GM23248 (cell line): ENCODE data around the gene SLC12A7. TPM values are rescaled to one million over a fixed set of nuclear protein-coding genes. Genes with fewer than 3 reads are reported as not detected.

ENCODE experiments used
- DNase-seq: peaks from one replicate; pipeline ENCODE4 v3.0.0-alpha.2; 2015
- H2AFZ ChIP-seq: fragments of 200-600 bp; sonication (generic); 2 replicates; pipeline ENCODE4 v1.6.1; 2016; ENCODE audit warnings: antibody characterized with exemption
- H3F3A ChIP-seq: fragments of 200-600 bp; sonication (generic); 2 replicates; pipeline ENCODE4 v1.6.1; 2016; ENCODE audit warnings: mild to moderate bottlenecking, antibody characterized with exemption, mixed run types; ENCODE audit not compliant: insufficient read depth
- H3K27ac ChIP-seq: fragments of 200-600 bp; sonication (generic); 2 replicates; pipeline ENCODE4 v1.5.1; 2016; ENCODE audit warnings: mild to moderate bottlenecking
- H3K27me3 ChIP-seq: fragments of 200-600 bp; sonication (generic); replicated peaks from 2 replicates; pipeline ENCODE4 v1.6.1; 2016; ENCODE audit warnings: mild to moderate bottlenecking; ENCODE audit not compliant: insufficient read depth
- H3K36me3 ChIP-seq: fragments of 200-600 bp; sonication (generic); 2 replicates; pipeline ENCODE4 v1.6.1; 2016; ENCODE audit warnings: low read depth, mild to moderate bottlenecking
- H3K4me1 ChIP-seq: fragments of 200-600 bp; sonication (generic); 2 replicates; pipeline ENCODE4 v1.6.1; 2016; ENCODE audit warnings: mild to moderate bottlenecking; ENCODE audit not compliant: insufficient read depth
- H3K4me2 ChIP-seq: fragments of 200-600 bp; sonication (generic); one replicate; pipeline ENCODE4 v1.6.1; 2016; ENCODE audit warnings: mild to moderate bottlenecking; ENCODE audit not compliant: unreplicated experiment
- H3K4me3 ChIP-seq: fragments of 200-600 bp; sonication (generic); 2 replicates; pipeline ENCODE4 v1.5.1; 2016; ENCODE audit warnings: mild to moderate bottlenecking
- H3K79me2 ChIP-seq: fragments of 200-600 bp; sonication (generic); 2 replicates; pipeline ENCODE4 v1.6.1; 2016; ENCODE audit warnings: mild to moderate bottlenecking; ENCODE audit not compliant: insufficient read depth
- H3K9ac ChIP-seq: fragments of 200-600 bp; sonication (generic); 2 replicates; pipeline ENCODE4 v1.6.1; 2016; ENCODE audit warnings: mild to moderate bottlenecking
- H3K9me2 ChIP-seq: fragments of 200-600 bp; sonication (generic); 2 replicates; pipeline ENCODE4 v1.6.1; 2016; ENCODE audit warnings: mixed run types, mild to moderate bottlenecking, moderate library complexity; ENCODE audit not compliant: insufficient read depth
- H3K9me3 ChIP-seq: fragments of 200-600 bp; sonication (generic); one replicate; pipeline ENCODE4 v1.6.1; 2017; ENCODE audit warnings: low read depth
- H4K20me1 ChIP-seq: fragments of 200-600 bp; sonication (generic); 2 replicates; pipeline ENCODE4 v1.6.0; 2016; ENCODE audit not compliant: insufficient read depth
- EZH2 ChIP-seq: fragments of 200-600 bp; sonication (generic); IDR thresholded peaks from 2 replicates; pipeline ENCODE4 v1.6.1; 2018; ENCODE audit warnings: antibody characterized with exemption, mild to moderate bottlenecking; ENCODE audit not compliant: insufficient read depth, poor library complexity, severe bottlenecking
- EZH2phosphoT487 ChIP-seq: fragments of 200-600 bp; sonication (generic); IDR thresholded peaks from 2 replicates; pipeline ENCODE4 v1.6.1; 2018; ENCODE audit warnings: antibody characterized with exemption, moderate library complexity, mild to moderate bottlenecking, low read depth; ENCODE audit not compliant: insufficient read depth
- WGBS, 2 experiments: methylation state at CpG; one replicate each; pipeline ENCODE4 v1.1.6; 2015 to 2017; ENCODE audit warnings: low lambda C conversion rate in 2 of 2, low coverage in 1 of 2; ENCODE audit errors: missing lambda C conversion rate in 2 of 2; 5-methylcytosine and 5-hydroxymethylcytosine counted together
- in situ Hi-C: fragments of 300-500 bp; cut with MboI; formaldehyde crosslinking; loops from 2 replicates; pipeline ENCODE4 v1.15.0; 2020
- polyA plus RNA-seq: library from polyadenylated mRNA; unstranded; fragments of >200 nt; fragmentation: Nextera tagmentation; extraction: Ambion mirVana; gene quantifications from 2 replicates; pipeline ENCODE4 v1.2.1, GENCODE V29; 2016
- total RNA-seq: library from RNA; depleted of rRNA; stranded (reverse); fragments of >200 nt; shearing (Covaris generic); gene quantifications from 2 replicates; pipeline ENCODE4 v1.2.3, GENCODE V29; 2014

SLC12A7 gene
- total and polyA plus RNA-seq, 2 experiments from 2014 or later = 0.75 to 1.9 TPM

GRCh38 chr5:1035421-1036405 lies 76.2 kb downstream of the SLC12A7 start:
- no peak for TF ChIP-seq EZH2phosphoT487
- no peak for TF ChIP-seq EZH2
- no peak for DNase-seq
- Histone ChIP-seq H3K79me2 (no peaks in the 10 kb centered on the region), H3K27ac (no peak overlapping the region), H3K36me3 (no peaks in the 10 kb centered on the region), H2AFZ (no peak overlapping the region), H3K9me2 (no peaks in the 10 kb centered on the region), H3F3A (no peaks in the 10 kb centered on the region), H3K9ac (no peak overlapping the region), H3K4me3 (no peak overlapping the region), H3K9me3 (no peaks in the 10 kb centered on the region), H4K20me1 (no peaks in the 10 kb centered on the region), H3K27me3 (no peaks in the 10 kb centered on the region), H3K4me2 (no peak overlapping the region), H3K4me1 (no peaks in the 10 kb centered on the region)
- 78 to 79% methylated on average over 16 to 25 of the region's 25 CpGs for WGBS, 2 experiments
- in situ Hi-C loops = no loop called here

- H3K9me3 ChIP-seq = no peaks in the 10 kb centered on the region
- H3F3A ChIP-seq = no peaks in the 10 kb centered on the region
- in situ Hi-C loops = no loop called here
- H3K9me2 ChIP-seq = no peaks in the 10 kb centered on the region
- no peak overlapping the region for H3K27ac ChIP-seq
- TF ChIP-seq EZH2phosphoT487 (no peak), EZH2 (no peak)
- no peaks in the 10 kb centered on the region for H3K79me2 ChIP-seq
- no peak for DNase-seq
- no peaks in the 10 kb centered on the region for H3K4me1 ChIP-seq
- H3K4me2 ChIP-seq = no peak overlapping the region
- H3K36me3 ChIP-seq = no peaks in the 10 kb centered on the region
- H3K9ac ChIP-seq = no peak overlapping the region
- 65 to 72% methylated on average over 2 of the region's 2 CpGs for whole genome bisulfite sequencing, 2 experiments
- no peak overlapping the region for H2AFZ ChIP-seq
- no peak overlapping the region for H3K4me3 ChIP-seq
- H4K20me1 ChIP-seq = no peaks in the 10 kb centered on the region
- no peaks in the 10 kb centered on the region for H3K27me3 ChIP-seq
These were observed 76.9 kb downstream of the SLC12A7 start for GRCh38 chr5:1034986-1035385.

- Histone ChIP-seq H2AFZ (no peak overlapping the region), H3K36me3 (no peaks in the 10 kb centered on the region), H3K4me1 (no peaks in the 10 kb centered on the region), H3K9ac (no peak overlapping the region), H3K79me2 (no peaks in the 10 kb centered on the region), H3K4me2 (no peak overlapping the region), H3K27ac (no peak overlapping the region), H3F3A (no peaks in the 10 kb centered on the region), H3K4me3 (no peak overlapping the region), H4K20me1 (no peaks in the 10 kb centered on the region), H3K9me3 (no peaks in the 10 kb centered on the region), H3K9me2 (no peaks in the 10 kb centered on the region), H3K27me3 (no peaks in the 10 kb centered on the region)
- in situ Hi-C loops = no loop called here
- DNase-seq = no peak
- TF ChIP-seq EZH2phosphoT487 (no peak), EZH2 (no peak)
- WGBS, 2 experiments = 85 to 88% methylated on average over 16 to 17 of the region's 17 CpGs
These were observed 77.4 kb downstream of the SLC12A7 start for GRCh38 chr5:1034421-1034905.

- H2AFZ ChIP-seq = no peak overlapping the region
- no peaks in the 10 kb centered on the region for H3K79me2 ChIP-seq
- no peak overlapping the region for H3K27ac ChIP-seq
- WGBS, 2 experiments = 67 to 70% methylated on average over 29 of the region's 29 CpGs
- in situ Hi-C loops = no loop called here
- no peak overlapping the region for H3K4me2 ChIP-seq
- H3K4me3 ChIP-seq = no peak overlapping the region
- no peak for TF ChIP-seq EZH2phosphoT487
- no peak for TF ChIP-seq EZH2
- no peaks in the 10 kb centered on the region for H3K9me2 ChIP-seq
- H3K9ac ChIP-seq = no peak overlapping the region
- H3F3A ChIP-seq = no peaks in the 10 kb centered on the region
- no peaks in the 10 kb centered on the region for H3K36me3 ChIP-seq
- no peaks in the 10 kb centered on the region for H4K20me1 ChIP-seq
- H3K9me3 ChIP-seq = no peaks in the 10 kb centered on the region
- H3K27me3 ChIP-seq = no peaks in the 10 kb centered on the region
- no peaks in the 10 kb centered on the region for H3K4me1 ChIP-seq
- no peak for DNase-seq
These were observed 78.0 kb downstream of the SLC12A7 start for GRCh38 chr5:1033606-1034420.
